GM21390 (cell line): ENCODE measurements around the gene BYSL.

ENCODE experiments used
- ATAC-seq: cut with Tn5 transposase; IDR thresholded peaks from one replicate; pipeline ENCODE4 v1.9.1; 2021; ENCODE audit not compliant: unreplicated experiment

BYSL gene

GRCh38 chr6:41974281-41974825 is 53.1 kb downstream of the BYSL start:
- no peak for ATAC-seq

- ATAC-seq: no peak
Observed at GRCh38 chr6:41975276-41975675, 54.0 kb downstream of the BYSL start.

GRCh38 chr6:41976794-41977484 is 55.6 kb downstream of the BYSL start:
- ATAC-seq: no peak
